Measurements from ENCODE around the gene AMFR.

The AMFR gene

GRCh38 chr16:56366945-56367344 is 58.4 kb downstream of the AMFR start:
- peaks cover 10% of the 10 kb centered on the region for H3K4me1 ChIP-seq (ENCODE audit: control insufficient read depth, insufficient read depth, low read length)
- no peaks in the 10 kb centered on the region for H3K27me3 ChIP-seq (ENCODE audit: control insufficient read depth, insufficient read depth, low read length)
- no peaks in the 10 kb centered on the region for H3K36me3 ChIP-seq (ENCODE audit: control insufficient read depth, insufficient read depth, low read length)
- no peak overlapping the region for H3K4me3 ChIP-seq (ENCODE audit: low read length)
- no peaks in the 10 kb centered on the region for H3K9me3 ChIP-seq (ENCODE audit: control insufficient read depth, low read length)
- no peak overlapping the region for H3K9ac ChIP-seq (ENCODE audit: low read length)

- Histone ChIP-seq H3K9ac (ENCODE audit: low read length) (no peak overlapping the region), H3K36me3 (ENCODE audit: control insufficient read depth, insufficient read depth, low read length) (no peaks in the 10 kb centered on the region)
Measured at GRCh38 chr16:56365552-56365951, 59.8 kb downstream of the AMFR start.

GRCh38 chr16:56364865-56365264 is 60.5 kb downstream of the AMFR start:
- H3K36me3 ChIP-seq (ENCODE audit: control insufficient read depth, insufficient read depth, low read length): no peaks in the 10 kb centered on the region
- H3K4me3 ChIP-seq (ENCODE audit: low read length): no peak overlapping the region
- no peaks in the 10 kb centered on the region for H3K4me1 ChIP-seq (ENCODE audit: control insufficient read depth, insufficient read depth, low read length)
- H3K9me3 ChIP-seq (ENCODE audit: control insufficient read depth, low read length): no peaks in the 10 kb centered on the region
- no peak overlapping the region for H3K9ac ChIP-seq (ENCODE audit: low read length)
- no peaks in the 10 kb centered on the region for H3K27me3 ChIP-seq (ENCODE audit: control insufficient read depth, insufficient read depth, low read length)

More at GRCh38 chr16:56365552-56365951, 59.8 kb downstream of the AMFR start:
- no peaks in the 10 kb centered on the region for H3K27me3 ChIP-seq (ENCODE audit: control insufficient read depth, insufficient read depth, low read length)
- no peak overlapping the region for H3K4me3 ChIP-seq (ENCODE audit: low read length)
- H3K4me1 ChIP-seq (ENCODE audit: control insufficient read depth, insufficient read depth, low read length): peaks cover under 1% of the 10 kb centered on the region
- no peaks in the 10 kb centered on the region for H3K9me3 ChIP-seq (ENCODE audit: control insufficient read depth, low read length)

- no peaks in the 10 kb centered on the region for H3K27me3 ChIP-seq (ENCODE audit: control insufficient read depth, insufficient read depth, low read length)
Measured at GRCh38 chr16:56363781-56364565, 61.4 kb downstream of the AMFR start.

GRCh38 chr16:56363181-56363716 is 62.1 kb downstream of the AMFR start:
- Histone ChIP-seq H3K4me3 (ENCODE audit: low read length) (no peak overlapping the region), H3K36me3 (ENCODE audit: control insufficient read depth, insufficient read depth, low read length) (no peaks in the 10 kb centered on the region), H3K9ac (ENCODE audit: low read length) (no peak overlapping the region), H3K27me3 (ENCODE audit: control insufficient read depth, insufficient read depth, low read length) (no peaks in the 10 kb centered on the region), H3K4me1 (ENCODE audit: control insufficient read depth, insufficient read depth, low read length) (no peaks in the 10 kb centered on the region), H3K9me3 (ENCODE audit: control insufficient read depth, low read length) (no peaks in the 10 kb centered on the region)

More at GRCh38 chr16:56363781-56364565, 61.4 kb downstream of the AMFR start:
- no peaks in the 10 kb centered on the region for H3K9me3 ChIP-seq (ENCODE audit: control insufficient read depth, low read length)
- no peak overlapping the region for H3K9ac ChIP-seq (ENCODE audit: low read length)
- H3K4me3 ChIP-seq (ENCODE audit: low read length): no peak overlapping the region
- no peaks in the 10 kb centered on the region for H3K36me3 ChIP-seq (ENCODE audit: control insufficient read depth, insufficient read depth, low read length)
- H3K4me1 ChIP-seq (ENCODE audit: control insufficient read depth, insufficient read depth, low read length): no peaks in the 10 kb centered on the region

- no peak overlapping the region for H3K9ac ChIP-seq (ENCODE audit: low read length)
- no peaks in the 10 kb centered on the region for H3K27me3 ChIP-seq (ENCODE audit: control insufficient read depth, insufficient read depth, low read length)
- no peak overlapping the region for H3K4me3 ChIP-seq (ENCODE audit: low read length)
- H3K36me3 ChIP-seq (ENCODE audit: control insufficient read depth, insufficient read depth, low read length): no peaks in the 10 kb centered on the region
- H3K4me1 ChIP-seq (ENCODE audit: control insufficient read depth, insufficient read depth, low read length): no peaks in the 10 kb centered on the region
- no peaks in the 10 kb centered on the region for H3K9me3 ChIP-seq (ENCODE audit: control insufficient read depth, low read length)
Measured at GRCh38 chr16:56362706-56363105, 62.6 kb downstream of the AMFR start.

GRCh38 chr16:56362057-56362655 is 63.2 kb downstream of the AMFR start:
- Histone ChIP-seq H3K9me3 (ENCODE audit: control insufficient read depth, low read length) (no peaks in the 10 kb centered on the region), H3K36me3 (ENCODE audit: control insufficient read depth, insufficient read depth, low read length) (no peaks in the 10 kb centered on the region), H3K4me3 (ENCODE audit: low read length) (no peak overlapping the region)

GRCh38 chr16:56360117-56361008 is 65.0 kb downstream of the AMFR start:
- no peak overlapping the region for H3K4me3 ChIP-seq (ENCODE audit: low read length)
- H3K27me3 ChIP-seq (ENCODE audit: control insufficient read depth, insufficient read depth, low read length): no peaks in the 10 kb centered on the region
- H3K9ac ChIP-seq (ENCODE audit: low read length): no peak overlapping the region

More at GRCh38 chr16:56362057-56362655, 63.2 kb downstream of the AMFR start:
- no peak overlapping the region for H3K9ac ChIP-seq (ENCODE audit: low read length)
- H3K4me1 ChIP-seq (ENCODE audit: control insufficient read depth, insufficient read depth, low read length): no peaks in the 10 kb centered on the region
- H3K27me3 ChIP-seq (ENCODE audit: control insufficient read depth, insufficient read depth, low read length): no peaks in the 10 kb centered on the region

GRCh38 chr16:56357765-56358322 is 67.5 kb downstream of the AMFR start:
- H3K36me3 ChIP-seq (ENCODE audit: control insufficient read depth, insufficient read depth, low read length): no peaks in the 10 kb centered on the region
- no peaks in the 10 kb centered on the region for H3K9me3 ChIP-seq (ENCODE audit: control insufficient read depth, low read length)
- no peak overlapping the region for H3K4me3 ChIP-seq (ENCODE audit: low read length)
- H3K27me3 ChIP-seq (ENCODE audit: control insufficient read depth, insufficient read depth, low read length): no peaks in the 10 kb centered on the region
- no peaks in the 10 kb centered on the region for H3K4me1 ChIP-seq (ENCODE audit: control insufficient read depth, insufficient read depth, low read length)
- H3K9ac ChIP-seq (ENCODE audit: low read length): no peak overlapping the region

More at GRCh38 chr16:56360117-56361008, 65.0 kb downstream of the AMFR start:
- H3K4me1 ChIP-seq (ENCODE audit: control insufficient read depth, insufficient read depth, low read length): no peaks in the 10 kb centered on the region
- no peaks in the 10 kb centered on the region for H3K36me3 ChIP-seq (ENCODE audit: control insufficient read depth, insufficient read depth, low read length)
- H3K9me3 ChIP-seq (ENCODE audit: control insufficient read depth, low read length): no peaks in the 10 kb centered on the region

- Histone ChIP-seq H3K36me3 (ENCODE audit: control insufficient read depth, insufficient read depth, low read length) (no peaks in the 10 kb centered on the region), H3K9ac (ENCODE audit: low read length) (peak overlapping the region; percentile 49), H3K9me3 (ENCODE audit: control insufficient read depth, low read length) (no peaks in the 10 kb centered on the region), H3K4me3 (ENCODE audit: low read length) (no peak overlapping the region), H3K4me1 (ENCODE audit: control insufficient read depth, insufficient read depth, low read length) (no peaks in the 10 kb centered on the region), H3K27me3 (ENCODE audit: control insufficient read depth, insufficient read depth, low read length) (no peaks in the 10 kb centered on the region)
Measured at GRCh38 chr16:56357241-56357764, 68.0 kb downstream of the AMFR start.

Data from mucosa of stomach (tissue), 1 donor.